Panc1 (cell line): ENCODE data around the gene NDUFS8. TPM values are rescaled to one million over a fixed set of nuclear protein-coding genes. Genes with fewer than 3 reads are reported as not detected.

ENCODE experiments used
- ATAC-seq: fragments of 200-7000 bp; cut with Tn5 transposase; 2 replicates; pipeline ENCODE4 v1.9.1; 2020; ENCODE audit warnings: mild to moderate bottlenecking, moderate library complexity
- BruUV-seq: library from RNA; stranded (reverse); fragments of 400-500 nt; replicated peaks from 2 replicates; lab custom pipeline; 2021; lab: Mats Ljungman, UMichigan
- CTCF ChIA-PET: fragments of 300-600 bp; sonication (Branson Sonifier 250); formaldehyde crosslinking; loops from one replicate; lab custom pipeline; 2022; ENCODE audit warnings: antibody characterized with exemption; lab: Charles Lee
- POLR2A ChIA-PET: fragments of 300-600 bp; sonication (Branson Sonifier 250); formaldehyde crosslinking; loops from one replicate; lab custom pipeline; 2022; ENCODE audit warnings: antibody characterized with exemption; lab: Charles Lee
- DNase-seq: peaks from one replicate; pipeline ENCODE4 v3.0.0-alpha.2; 2010; ENCODE audit warnings: low read depth, low spot score
- H3K27ac ChIP-seq: 2 replicates; pipeline ENCODE4 v1.5.1; 2011; ENCODE audit warnings: mild to moderate bottlenecking, low read length, inconsistent platforms
- H3K27me3 ChIP-seq: fragments of 200-500 bp; sonication (Bioruptor generic); 2 replicates; pipeline ENCODE4 v1.6.0; 2014; ENCODE audit warnings: low read length, inconsistent platforms; ENCODE audit not compliant: control insufficient read depth, insufficient read depth
- H3K36me3 ChIP-seq: fragments of 200-500 bp; sonication (Bioruptor generic); 2 replicates; pipeline ENCODE4 v1.5.1; 2014; ENCODE audit warnings: inconsistent platforms, mild to moderate bottlenecking, low read length, moderate library complexity; ENCODE audit not compliant: control insufficient read depth, insufficient read depth
- H3K4me1 ChIP-seq: 2 replicates; pipeline ENCODE4 v1.5.1; 2011; ENCODE audit warnings: inconsistent platforms, mild to moderate bottlenecking, low read length, moderate library complexity; ENCODE audit not compliant: control insufficient read depth, insufficient read depth
- H3K4me3 ChIP-seq, 2 experiments: 2 replicates each; pipeline ENCODE4 v1.5.1; 2011 to 2012; ENCODE audit warnings: low read depth in 2 of 2, low read length in 2 of 2, mild to moderate bottlenecking in 2 of 2, inconsistent platforms in 1 of 2, moderate library complexity in 1 of 2
- H3K9me3 ChIP-seq: fragments of 200-500 bp; sonication (Bioruptor generic); 2 replicates; pipeline ENCODE4 v1.5.1; 2014; ENCODE audit warnings: low read depth, mild to moderate bottlenecking, inconsistent platforms, low read length, moderate library complexity; ENCODE audit not compliant: control insufficient read depth, insufficient read depth
- POLR2AphosphoS5 ChIP-seq: IDR thresholded peaks from 2 replicates; pipeline ENCODE4 v1.6.1; 2012; ENCODE audit warnings: mild to moderate bottlenecking, low read depth, low read length, moderate library complexity
- SIN3A ChIP-seq: IDR thresholded peaks from 2 replicates; pipeline ENCODE4 v1.6.1; 2012; ENCODE audit warnings: low read depth, mild to moderate bottlenecking, low read length, moderate library complexity, borderline replicate concordance; ENCODE audit not compliant: insufficient read depth
- TCF7L2 ChIP-seq: IDR thresholded peaks from 2 replicates; pipeline ENCODE4 v1.6.1; 2011; ENCODE audit warnings: mild to moderate bottlenecking, low read depth, low read length, inconsistent platforms
- in situ Hi-C: cut with HindIII; loops from 2 replicates; pipeline ENCODE4 v1.10.0; 2016; ENCODE audit warnings: low sequenced_read_pairs, low pct_unique_long_range_greater_than_20kb
- intact Hi-C: fragments of 100-400 bp; cut with micrococcal nuclease; formaldehyde crosslinking; loops from one replicate; pipeline ENCODE4 v1.10.0; 2022; ENCODE audit not compliant: unreplicated experiment
- total RNA-seq: library from RNA; stranded (reverse); gene quantifications from one replicate; pipeline ENCODE4 v1.2.1, GENCODE V29; 2021; ENCODE audit not compliant: unreplicated experiment
- TF ChIP-seq, protein P1 (sequence below), 2 experiments: IDR thresholded peaks; 2 replicates each; pipeline ENCODE4 v1.6.1; 2011 to 2012; ENCODE audit warnings: low read depth in 2 of 2, control low read depth in 1 of 2, low read length in 1 of 2, mild to moderate bottlenecking in 1 of 2, moderate library complexity in 1 of 2; ENCODE audit not compliant: insufficient read depth in 1 of 2
- TF ChIP-seq, protein P2 (sequence below): fragments of 450-650 bp; IDR thresholded peaks from 2 replicates; pipeline ENCODE4 v1.5.1; 2017; ENCODE audit warnings: mild to moderate bottlenecking

The NDUFS8 gene
- total RNA-seq, 1 experiment from 2014 or later, result 289 TPM

DNA sequence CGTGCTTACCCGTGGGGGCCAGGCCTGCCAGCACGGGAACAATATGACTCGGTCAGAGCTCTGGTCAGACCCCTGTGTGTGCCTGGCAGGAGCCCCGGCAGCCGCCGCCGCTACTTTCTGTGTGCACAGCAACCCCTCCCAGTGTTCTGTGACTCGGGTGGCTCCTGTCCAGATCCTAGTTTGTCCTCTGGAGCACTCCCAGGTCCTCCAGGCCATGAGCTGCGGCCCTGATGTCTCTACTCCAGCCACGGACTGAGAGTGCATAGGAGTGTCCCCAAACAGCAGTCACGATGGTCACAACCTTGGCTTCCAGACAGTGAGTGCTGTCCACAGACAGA, 3.2 kb downstream of the NDUFS8 start:
- CTCF ChIA-PET, result no interaction called here
- Histone ChIP-seq H3K27me3 (no peaks in the 10 kb centered on the region), H3K4me3 (no peak overlapping the region), H3K9me3 (no peaks in the 10 kb centered on the region), H3K4me1 (peaks cover 29% of the 10 kb centered on the region), H3K36me3 (0 out of 2 replicates have a peak, but pooled peaks cover 3% of the 10 kb centered on the region), H3K27ac (no peak overlapping the region)
- POLR2A ChIA-PET, result interaction anchor here (0.7 kb wide), 1 partner anchor 20 kb away, joined by 3 read pairs; no protein-coding TSS in a partner anchor
- BruUV-seq, result no TSS peak
- ATAC-seq, result no peak
- in situ Hi-C loops, result no loop called here
- TF ChIP-seq TCF7L2, result no peak
- no peak for TF ChIP-seq POLR2AphosphoS5
- no peak for TF ChIP-seq SIN3A
- TF ChIP-seq, protein P1, sequence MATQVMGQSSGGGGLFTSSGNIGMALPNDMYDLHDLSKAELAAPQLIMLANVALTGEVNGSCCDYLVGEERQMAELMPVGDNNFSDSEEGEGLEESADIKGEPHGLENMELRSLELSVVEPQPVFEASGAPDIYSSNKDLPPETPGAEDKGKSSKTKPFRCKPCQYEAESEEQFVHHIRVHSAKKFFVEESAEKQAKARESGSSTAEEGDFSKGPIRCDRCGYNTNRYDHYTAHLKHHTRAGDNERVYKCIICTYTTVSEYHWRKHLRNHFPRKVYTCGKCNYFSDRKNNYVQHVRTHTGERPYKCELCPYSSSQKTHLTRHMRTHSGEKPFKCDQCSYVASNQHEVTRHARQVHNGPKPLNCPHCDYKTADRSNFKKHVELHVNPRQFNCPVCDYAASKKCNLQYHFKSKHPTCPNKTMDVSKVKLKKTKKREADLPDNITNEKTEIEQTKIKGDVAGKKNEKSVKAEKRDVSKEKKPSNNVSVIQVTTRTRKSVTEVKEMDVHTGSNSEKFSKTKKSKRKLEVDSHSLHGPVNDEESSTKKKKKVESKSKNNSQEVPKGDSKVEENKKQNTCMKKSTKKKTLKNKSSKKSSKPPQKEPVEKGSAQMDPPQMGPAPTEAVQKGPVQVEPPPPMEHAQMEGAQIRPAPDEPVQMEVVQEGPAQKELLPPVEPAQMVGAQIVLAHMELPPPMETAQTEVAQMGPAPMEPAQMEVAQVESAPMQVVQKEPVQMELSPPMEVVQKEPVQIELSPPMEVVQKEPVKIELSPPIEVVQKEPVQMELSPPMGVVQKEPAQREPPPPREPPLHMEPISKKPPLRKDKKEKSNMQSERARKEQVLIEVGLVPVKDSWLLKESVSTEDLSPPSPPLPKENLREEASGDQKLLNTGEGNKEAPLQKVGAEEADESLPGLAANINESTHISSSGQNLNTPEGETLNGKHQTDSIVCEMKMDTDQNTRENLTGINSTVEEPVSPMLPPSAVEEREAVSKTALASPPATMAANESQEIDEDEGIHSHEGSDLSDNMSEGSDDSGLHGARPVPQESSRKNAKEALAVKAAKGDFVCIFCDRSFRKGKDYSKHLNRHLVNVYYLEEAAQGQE (IDR thresholded peaks at IDR 0.05; ENCODE audit: insufficient read depth in 1 of 2, low read depth in 2 of 2, low read length in 1 of 2), result no peak
- TF ChIP-seq, protein P2, sequence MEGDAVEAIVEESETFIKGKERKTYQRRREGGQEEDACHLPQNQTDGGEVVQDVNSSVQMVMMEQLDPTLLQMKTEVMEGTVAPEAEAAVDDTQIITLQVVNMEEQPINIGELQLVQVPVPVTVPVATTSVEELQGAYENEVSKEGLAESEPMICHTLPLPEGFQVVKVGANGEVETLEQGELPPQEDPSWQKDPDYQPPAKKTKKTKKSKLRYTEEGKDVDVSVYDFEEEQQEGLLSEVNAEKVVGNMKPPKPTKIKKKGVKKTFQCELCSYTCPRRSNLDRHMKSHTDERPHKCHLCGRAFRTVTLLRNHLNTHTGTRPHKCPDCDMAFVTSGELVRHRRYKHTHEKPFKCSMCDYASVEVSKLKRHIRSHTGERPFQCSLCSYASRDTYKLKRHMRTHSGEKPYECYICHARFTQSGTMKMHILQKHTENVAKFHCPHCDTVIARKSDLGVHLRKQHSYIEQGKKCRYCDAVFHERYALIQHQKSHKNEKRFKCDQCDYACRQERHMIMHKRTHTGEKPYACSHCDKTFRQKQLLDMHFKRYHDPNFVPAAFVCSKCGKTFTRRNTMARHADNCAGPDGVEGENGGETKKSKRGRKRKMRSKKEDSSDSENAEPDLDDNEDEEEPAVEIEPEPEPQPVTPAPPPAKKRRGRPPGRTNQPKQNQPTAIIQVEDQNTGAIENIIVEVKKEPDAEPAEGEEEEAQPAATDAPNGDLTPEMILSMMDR, result no peak
- intact Hi-C loops, result no loop called here
- no peak for DNase-seq

DNA sequence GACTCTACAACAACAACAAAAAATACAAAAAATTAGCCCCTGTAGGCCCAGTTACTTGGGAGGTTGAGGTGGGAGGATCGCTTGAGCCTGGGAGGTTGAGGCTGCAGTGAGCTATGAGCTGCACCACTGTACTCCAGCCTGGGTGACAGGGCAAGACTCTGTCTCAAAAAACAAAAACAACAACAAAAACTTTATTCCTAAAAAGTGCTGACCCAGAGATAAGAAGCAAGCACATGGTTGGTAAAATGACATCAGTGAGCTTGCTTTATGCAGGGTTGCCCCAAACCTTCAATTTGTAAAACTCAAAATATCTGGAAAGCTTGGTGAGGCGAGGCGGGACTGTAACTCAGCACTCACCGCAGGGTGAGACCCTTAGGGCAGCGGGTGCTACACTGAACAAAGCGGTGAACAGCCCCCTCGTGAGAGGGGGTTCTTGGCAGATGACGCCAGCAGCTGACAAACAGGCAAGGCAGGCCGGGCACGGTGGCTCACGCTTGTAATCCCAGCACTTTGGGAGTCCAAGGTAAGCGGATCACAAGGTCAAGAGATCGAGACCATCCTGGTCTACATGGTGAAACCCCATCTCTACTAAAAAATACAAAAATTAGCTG, 4.9 kb downstream of the NDUFS8 start:
- Histone ChIP-seq H3K27ac (no peak overlapping the region), H3K27me3 (no peaks in the 10 kb centered on the region), H3K9me3 (no peaks in the 10 kb centered on the region), H3K36me3 (peaks cover 3% of the 10 kb centered on the region; the same call in 1 of the 2 replicates), H3K4me1 (peaks cover 27% of the 10 kb centered on the region), H3K4me3 (no peak overlapping the region)
- intact Hi-C loops, result no loop called here
- DNase-seq, result no peak
- BruUV-seq, result TSS peak; percentile 47
- ATAC-seq, result no peak
- ChIA-PET POLR2A (no interaction called here), CTCF (no interaction called here)
- no peak for TF ChIP-seq POLR2AphosphoS5
- TF ChIP-seq TCF7L2, result no peak
- TF ChIP-seq, protein P2, result no peak
- TF ChIP-seq SIN3A, result no peak
- TF ChIP-seq, protein P1 (IDR thresholded peaks at IDR 0.05; ENCODE audit: insufficient read depth in 1 of 2, low read depth in 2 of 2, low read length in 1 of 2), result no peak
- in situ Hi-C loops, result no loop called here
